ENCODE results near the gene PLXNA4.

GRCh38 chr7:132347858-132348257 lies 228.4 kb downstream of the PLXNA4 start:
- TF ChIP-seq POLR2AphosphoS5 (IDR thresholded peaks at IDR 0.05; ENCODE audit: low read depth), result no peak
- TF ChIP-seq, protein P1, sequence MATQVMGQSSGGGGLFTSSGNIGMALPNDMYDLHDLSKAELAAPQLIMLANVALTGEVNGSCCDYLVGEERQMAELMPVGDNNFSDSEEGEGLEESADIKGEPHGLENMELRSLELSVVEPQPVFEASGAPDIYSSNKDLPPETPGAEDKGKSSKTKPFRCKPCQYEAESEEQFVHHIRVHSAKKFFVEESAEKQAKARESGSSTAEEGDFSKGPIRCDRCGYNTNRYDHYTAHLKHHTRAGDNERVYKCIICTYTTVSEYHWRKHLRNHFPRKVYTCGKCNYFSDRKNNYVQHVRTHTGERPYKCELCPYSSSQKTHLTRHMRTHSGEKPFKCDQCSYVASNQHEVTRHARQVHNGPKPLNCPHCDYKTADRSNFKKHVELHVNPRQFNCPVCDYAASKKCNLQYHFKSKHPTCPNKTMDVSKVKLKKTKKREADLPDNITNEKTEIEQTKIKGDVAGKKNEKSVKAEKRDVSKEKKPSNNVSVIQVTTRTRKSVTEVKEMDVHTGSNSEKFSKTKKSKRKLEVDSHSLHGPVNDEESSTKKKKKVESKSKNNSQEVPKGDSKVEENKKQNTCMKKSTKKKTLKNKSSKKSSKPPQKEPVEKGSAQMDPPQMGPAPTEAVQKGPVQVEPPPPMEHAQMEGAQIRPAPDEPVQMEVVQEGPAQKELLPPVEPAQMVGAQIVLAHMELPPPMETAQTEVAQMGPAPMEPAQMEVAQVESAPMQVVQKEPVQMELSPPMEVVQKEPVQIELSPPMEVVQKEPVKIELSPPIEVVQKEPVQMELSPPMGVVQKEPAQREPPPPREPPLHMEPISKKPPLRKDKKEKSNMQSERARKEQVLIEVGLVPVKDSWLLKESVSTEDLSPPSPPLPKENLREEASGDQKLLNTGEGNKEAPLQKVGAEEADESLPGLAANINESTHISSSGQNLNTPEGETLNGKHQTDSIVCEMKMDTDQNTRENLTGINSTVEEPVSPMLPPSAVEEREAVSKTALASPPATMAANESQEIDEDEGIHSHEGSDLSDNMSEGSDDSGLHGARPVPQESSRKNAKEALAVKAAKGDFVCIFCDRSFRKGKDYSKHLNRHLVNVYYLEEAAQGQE (IDR thresholded peaks at IDR 0.05; ENCODE audit: unreplicated experiment), result no peak
- TF ChIP-seq, protein P2, sequence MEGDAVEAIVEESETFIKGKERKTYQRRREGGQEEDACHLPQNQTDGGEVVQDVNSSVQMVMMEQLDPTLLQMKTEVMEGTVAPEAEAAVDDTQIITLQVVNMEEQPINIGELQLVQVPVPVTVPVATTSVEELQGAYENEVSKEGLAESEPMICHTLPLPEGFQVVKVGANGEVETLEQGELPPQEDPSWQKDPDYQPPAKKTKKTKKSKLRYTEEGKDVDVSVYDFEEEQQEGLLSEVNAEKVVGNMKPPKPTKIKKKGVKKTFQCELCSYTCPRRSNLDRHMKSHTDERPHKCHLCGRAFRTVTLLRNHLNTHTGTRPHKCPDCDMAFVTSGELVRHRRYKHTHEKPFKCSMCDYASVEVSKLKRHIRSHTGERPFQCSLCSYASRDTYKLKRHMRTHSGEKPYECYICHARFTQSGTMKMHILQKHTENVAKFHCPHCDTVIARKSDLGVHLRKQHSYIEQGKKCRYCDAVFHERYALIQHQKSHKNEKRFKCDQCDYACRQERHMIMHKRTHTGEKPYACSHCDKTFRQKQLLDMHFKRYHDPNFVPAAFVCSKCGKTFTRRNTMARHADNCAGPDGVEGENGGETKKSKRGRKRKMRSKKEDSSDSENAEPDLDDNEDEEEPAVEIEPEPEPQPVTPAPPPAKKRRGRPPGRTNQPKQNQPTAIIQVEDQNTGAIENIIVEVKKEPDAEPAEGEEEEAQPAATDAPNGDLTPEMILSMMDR (conservative IDR thresholded peaks at IDR 0.05; ENCODE audit: low read depth in 2 of 2), result no peak
- no peak for TF ChIP-seq EZH2 (IDR thresholded peaks at IDR 0.05; ENCODE audit: low read depth, unreplicated experiment)
- TF ChIP-seq CREB1 (CRISPR knock-in tag; IDR thresholded peaks at IDR 0.05; ENCODE audit: low read depth), result no peak
- no peak for TF ChIP-seq EZH2phosphoT487 (IDR thresholded peaks at IDR 0.05; ENCODE audit: unreplicated experiment)
- TF ChIP-seq JUNB (IDR thresholded peaks at IDR 0.05; ENCODE audit: unreplicated experiment), result no peak
- TF ChIP-seq STAT1 (IDR thresholded peaks at IDR 0.05; ENCODE audit: unreplicated experiment), result no peak
- TF ChIP-seq ZNF114 (CRISPR knock-in tag; IDR thresholded peaks at IDR 0.05), result no peak
- no peak for TF ChIP-seq ZNF331 (CRISPR knock-in tag; IDR thresholded peaks at IDR 0.05; ENCODE audit: low read depth)
- TF ChIP-seq, protein P3, sequence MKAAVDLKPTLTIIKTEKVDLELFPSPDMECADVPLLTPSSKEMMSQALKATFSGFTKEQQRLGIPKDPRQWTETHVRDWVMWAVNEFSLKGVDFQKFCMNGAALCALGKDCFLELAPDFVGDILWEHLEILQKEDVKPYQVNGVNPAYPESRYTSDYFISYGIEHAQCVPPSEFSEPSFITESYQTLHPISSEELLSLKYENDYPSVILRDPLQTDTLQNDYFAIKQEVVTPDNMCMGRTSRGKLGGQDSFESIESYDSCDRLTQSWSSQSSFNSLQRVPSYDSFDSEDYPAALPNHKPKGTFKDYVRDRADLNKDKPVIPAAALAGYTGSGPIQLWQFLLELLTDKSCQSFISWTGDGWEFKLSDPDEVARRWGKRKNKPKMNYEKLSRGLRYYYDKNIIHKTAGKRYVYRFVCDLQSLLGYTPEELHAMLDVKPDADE (IDR thresholded peaks at IDR 0.05), result no peak
- TF ChIP-seq, protein P4, sequence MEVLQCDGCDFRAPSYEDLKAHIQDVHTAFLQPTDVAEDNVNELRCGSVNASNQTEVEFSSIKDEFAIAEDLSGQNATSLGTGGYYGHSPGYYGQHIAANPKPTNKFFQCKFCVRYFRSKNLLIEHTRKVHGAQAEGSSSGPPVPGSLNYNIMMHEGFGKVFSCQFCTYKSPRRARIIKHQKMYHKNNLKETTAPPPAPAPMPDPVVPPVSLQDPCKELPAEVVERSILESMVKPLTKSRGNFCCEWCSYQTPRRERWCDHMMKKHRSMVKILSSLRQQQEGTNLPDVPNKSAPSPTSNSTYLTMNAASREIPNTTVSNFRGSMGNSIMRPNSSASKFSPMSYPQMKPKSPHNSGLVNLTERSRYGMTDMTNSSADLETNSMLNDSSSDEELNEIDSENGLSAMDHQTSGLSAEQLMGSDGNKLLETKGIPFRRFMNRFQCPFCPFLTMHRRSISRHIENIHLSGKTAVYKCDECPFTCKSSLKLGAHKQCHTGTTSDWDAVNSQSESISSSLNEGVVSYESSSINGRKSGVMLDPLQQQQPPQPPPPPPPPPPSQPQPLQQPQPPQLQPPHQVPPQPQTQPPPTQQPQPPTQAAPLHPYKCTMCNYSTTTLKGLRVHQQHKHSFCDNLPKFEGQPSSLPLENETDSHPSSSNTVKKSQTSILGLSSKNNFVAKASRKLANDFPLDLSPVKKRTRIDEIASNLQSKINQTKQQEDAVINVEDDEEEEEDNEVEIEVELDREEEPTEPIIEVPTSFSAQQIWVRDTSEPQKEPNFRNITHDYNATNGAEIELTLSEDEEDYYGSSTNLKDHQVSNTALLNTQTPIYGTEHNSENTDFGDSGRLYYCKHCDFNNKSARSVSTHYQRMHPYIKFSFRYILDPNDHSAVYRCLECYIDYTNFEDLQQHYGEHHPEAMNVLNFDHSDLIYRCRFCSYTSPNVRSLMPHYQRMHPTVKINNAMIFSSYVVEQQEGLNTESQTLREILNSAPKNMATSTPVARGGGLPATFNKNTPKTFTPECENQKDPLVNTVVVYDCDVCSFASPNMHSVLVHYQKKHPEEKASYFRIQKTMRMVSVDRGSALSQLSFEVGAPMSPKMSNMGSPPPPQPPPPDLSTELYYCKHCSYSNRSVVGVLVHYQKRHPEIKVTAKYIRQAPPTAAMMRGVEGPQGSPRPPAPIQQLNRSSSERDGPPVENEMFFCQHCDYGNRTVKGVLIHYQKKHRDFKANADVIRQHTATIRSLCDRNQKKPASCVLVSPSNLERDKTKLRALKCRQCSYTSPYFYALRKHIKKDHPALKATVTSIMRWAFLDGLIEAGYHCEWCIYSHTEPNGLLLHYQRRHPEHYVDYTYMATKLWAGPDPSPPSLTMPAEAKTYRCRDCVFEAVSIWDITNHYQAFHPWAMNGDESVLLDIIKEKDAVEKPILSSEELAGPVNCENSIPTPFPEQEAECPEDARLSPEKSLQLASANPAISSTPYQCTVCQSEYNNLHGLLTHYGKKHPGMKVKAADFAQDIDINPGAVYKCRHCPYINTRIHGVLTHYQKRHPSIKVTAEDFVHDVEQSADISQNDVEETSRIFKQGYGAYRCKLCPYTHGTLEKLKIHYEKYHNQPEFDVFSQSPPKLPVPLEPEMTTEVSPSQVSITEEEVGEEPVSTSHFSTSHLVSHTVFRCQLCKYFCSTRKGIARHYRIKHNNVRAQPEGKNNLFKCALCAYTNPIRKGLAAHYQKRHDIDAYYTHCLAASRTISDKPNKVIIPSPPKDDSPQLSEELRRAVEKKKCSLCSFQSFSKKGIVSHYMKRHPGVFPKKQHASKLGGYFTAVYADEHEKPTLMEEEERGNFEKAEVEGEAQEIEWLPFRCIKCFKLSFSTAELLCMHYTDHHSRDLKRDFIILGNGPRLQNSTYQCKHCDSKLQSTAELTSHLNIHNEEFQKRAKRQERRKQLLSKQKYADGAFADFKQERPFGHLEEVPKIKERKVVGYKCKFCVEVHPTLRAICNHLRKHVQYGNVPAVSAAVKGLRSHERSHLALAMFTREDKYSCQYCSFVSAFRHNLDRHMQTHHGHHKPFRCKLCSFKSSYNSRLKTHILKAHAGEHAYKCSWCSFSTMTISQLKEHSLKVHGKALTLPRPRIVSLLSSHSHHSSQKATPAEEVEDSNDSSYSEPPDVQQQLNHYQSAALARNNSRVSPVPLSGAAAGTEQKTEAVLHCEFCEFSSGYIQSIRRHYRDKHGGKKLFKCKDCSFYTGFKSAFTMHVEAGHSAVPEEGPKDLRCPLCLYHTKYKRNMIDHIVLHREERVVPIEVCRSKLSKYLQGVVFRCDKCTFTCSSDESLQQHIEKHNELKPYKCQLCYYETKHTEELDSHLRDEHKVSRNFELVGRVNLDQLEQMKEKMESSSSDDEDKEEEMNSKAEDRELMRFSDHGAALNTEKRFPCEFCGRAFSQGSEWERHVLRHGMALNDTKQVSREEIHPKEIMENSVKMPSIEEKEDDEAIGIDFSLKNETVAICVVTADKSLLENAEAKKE (CRISPR knock-in tag; IDR thresholded peaks at IDR 0.05), result no peak

All from GM23338 (cell line).